Activated CD4-positive, alpha-beta T cell treated with anti-CD3 and anti-CD28 coated beads, Interleukin-2, amount 50 U/mL, for 16 hours (primary cell): ENCODE measurements around the gene GNB1L.
A peak's percentile ranks its signal among the peaks of the same experiment; 100 is the strongest.

Experiments used
- DNase-seq: peaks from one replicate; pipeline ENCODE4 v3.0.0-alpha.2; 2020

The GNB1L gene

GRCh38 chr22:19759427-19760057 is 95.1 kb downstream of the GNB1L start:
- DNase-seq: no peak

- DNase-seq: no peak
Measured at GRCh38 chr22:19758896-19759426, 95.7 kb downstream of the GNB1L start.

GRCh38 chr22:19757985-19758895 is 96.4 kb downstream of the GNB1L start:
- no peak for DNase-seq

- no peak for DNase-seq
Measured at GRCh38 chr22:19757140-19757984, 97.3 kb downstream of the GNB1L start.

- DNase-seq: peak; percentile 47
Measured at GRCh38 chr22:19756288-19757128, 98.2 kb downstream of the GNB1L start.

GRCh38 chr22:19755722-19756287 is 98.9 kb downstream of the GNB1L start:
- DNase-seq: no peak

GRCh38 chr22:19755145-19755710 is 99.4 kb downstream of the GNB1L start:
- no peak for DNase-seq

- no peak for DNase-seq
Measured at GRCh38 chr22:19754701-19755144, 100.0 kb downstream of the GNB1L start.

- DNase-seq: no peak
Measured at GRCh38 chr22:19753996-19754700, 100.5 kb downstream of the GNB1L start.

- DNase-seq: no peak
Measured at GRCh38 chr22:19753090-19753842, 101.4 kb downstream of the GNB1L start.

- DNase-seq: no peak
Measured at GRCh38 chr22:19751497-19752245, 103.0 kb downstream of the GNB1L start.

GRCh38 chr22:19750507-19751490 is 103.9 kb downstream of the GNB1L start:
- DNase-seq: no peak

- no peak for DNase-seq
Measured at GRCh38 chr22:19749876-19750275, 104.8 kb downstream of the GNB1L start.

GRCh38 chr22:19748991-19749664 is 105.5 kb downstream of the GNB1L start:
- DNase-seq: no peak

- DNase-seq: no peak
Measured at GRCh38 chr22:19748139-19748538, 106.5 kb downstream of the GNB1L start.

- DNase-seq: no peak
Measured at GRCh38 chr22:19747551-19747950, 107.1 kb downstream of the GNB1L start.

- DNase-seq: no peak
Measured at GRCh38 chr22:19746726-19747125, 107.9 kb downstream of the GNB1L start.
